HepG2 (cell line): ENCODE results near the gene TAP1. TPM values are rescaled to one million over a fixed set of nuclear protein-coding genes. Genes with fewer than 3 reads are reported as not detected.
A peak's percentile ranks its signal among the peaks of the same experiment; 100 is the strongest.

Source experiments
- ATAC-seq: fragments of 200-7000 bp; cut with Tn5 transposase; 3 replicates; pipeline ENCODE4 v1.9.1; 2020; ENCODE audit warnings: mild to moderate bottlenecking, moderate library complexity
- BruUV-seq: library from RNA; stranded (reverse); fragments of 400-500 nt; replicated peaks from 2 replicates; lab custom pipeline; 2021; lab: Mats Ljungman, UMichigan
- CTCF ChIA-PET: fragments of 300-600 bp; formaldehyde crosslinking; extraction: SDS; loops from one replicate; lab custom pipeline; 2021; ENCODE audit warnings: low total read pairs, inconsistent platforms, low intra/inter-chr PET ratio; lab: Yijun Ruan, JAX
- POLR2A ChIA-PET: fragments of 350-600 bp; sonication (Branson Sonifier 250); formaldehyde crosslinking; loops from one replicate; lab custom pipeline; 2020; ENCODE audit warnings: antibody characterized with exemption, inconsistent platforms; lab: Yijun Ruan, JAX
- DNase-seq: peaks from one replicate; pipeline ENCODE4 v3.0.0-alpha.2; 2015; ENCODE audit warnings: low spot score
- FAIRE-seq: peaks from 3 replicates; lab custom pipeline; 2011; peaks lifted over from hg19 to GRCh38; lab: Jason Lieb, UNC
- H2AFZ ChIP-seq: one replicate; pipeline ENCODE4 v1.6.1; 2011; ENCODE audit warnings: low read length, inconsistent platforms
- H3K27ac ChIP-seq: fragments of 300-600 bp; 3 replicates; pipeline ENCODE4 v1.8.0; 2011; ENCODE audit warnings: mixed run types, mild to moderate bottlenecking, mixed read lengths, low read length, inconsistent platforms; ENCODE audit not compliant: insufficient read depth; ENCODE audit errors: extremely low read length
- H3K27me3 ChIP-seq, 2 experiments: fragments of 200-600 bp in 1 of 2; 2 replicates in 1 of 2; 3 replicates in 1 of 2; pipeline versions ENCODE4 v1.6.0 to v1.8.0; 2011; ENCODE audit warnings: low read length in 2 of 2, mild to moderate bottlenecking in 2 of 2, moderate library complexity in 2 of 2, inconsistent platforms in 1 of 2; ENCODE audit not compliant: insufficient read depth in 2 of 2, control insufficient read depth in 1 of 2
- H3K36me3 ChIP-seq, 2 experiments: fragments of 200-600 bp in 1 of 2; replicated peaks in 1 of 2; 2 replicates in 1 of 2; 3 replicates in 1 of 2; pipeline versions ENCODE4 v1.5.1 to v1.8.0; 2011; ENCODE audit warnings: low read length in 2 of 2, inconsistent platforms in 1 of 2; ENCODE audit not compliant: insufficient read depth in 2 of 2, control insufficient read depth in 1 of 2
- H3K4me1 ChIP-seq: 2 replicates; pipeline ENCODE4 v1.5.1; 2012; ENCODE audit warnings: low read length, inconsistent platforms; ENCODE audit not compliant: insufficient read depth
- H3K4me2 ChIP-seq: 2 replicates; pipeline ENCODE4 v1.6.0; 2011; ENCODE audit warnings: low read depth, low read length, inconsistent platforms
- H3K4me3 ChIP-seq, 3 experiments: fragments of 200-600 bp in 1 of 3; sonication (generic), shearing (Covaris generic) in 1 of 3; replicated peaks in 1 of 3; 2 replicates each; pipeline ENCODE4 v1.5.1; 2011 to 2016; ENCODE audit warnings: low read length in 3 of 3, inconsistent platforms in 2 of 3, low read depth in 2 of 3, mild to moderate bottlenecking in 2 of 3, control low read depth in 1 of 3, mixed read lengths in 1 of 3; ENCODE audit not compliant: insufficient read depth in 1 of 3
- H3K79me2 ChIP-seq: one replicate; pipeline ENCODE4 v1.6.1; 2011; ENCODE audit warnings: low read length, inconsistent platforms; ENCODE audit not compliant: insufficient read depth
- H3K9ac ChIP-seq: 2 replicates; pipeline ENCODE4 v1.6.0; 2011; ENCODE audit warnings: mild to moderate bottlenecking, low read depth, low read length, inconsistent platforms; ENCODE audit not compliant: insufficient read depth
- H3K9me3 ChIP-seq: 2 replicates; pipeline ENCODE4 v1.5.1; 2012; ENCODE audit warnings: mild to moderate bottlenecking, low read length
- H4K20me1 ChIP-seq: 2 replicates; pipeline ENCODE4 v1.6.0; 2011; ENCODE audit warnings: inconsistent platforms, mild to moderate bottlenecking, low read length, moderate library complexity; ENCODE audit not compliant: insufficient read depth
- RFX5 ChIP-seq: IDR thresholded peaks from 2 replicates; pipeline ENCODE4 v1.6.1; 2011; ENCODE audit warnings: low read depth, low read length, improper control_type of control experiment
- SMYD3 ChIP-seq: sonication (generic); formaldehyde crosslinking; IDR thresholded peaks from 2 replicates; pipeline ENCODE4 v1.8.1; 2023; ENCODE audit warnings: mild to moderate bottlenecking, missing genetic modification reagents
- THAP8 ChIP-seq: sonication (generic); formaldehyde crosslinking; IDR thresholded peaks from 2 replicates; pipeline ENCODE4 v1.5.1; 2020; ENCODE audit warnings: missing genetic modification reagents, mild to moderate bottlenecking, borderline replicate concordance
- ZBTB33 ChIP-seq: sonication (generic); formaldehyde crosslinking; IDR thresholded peaks from 2 replicates; pipeline ENCODE4 v1.4.0; 2020; ENCODE audit warnings: missing genetic modification reagents
- ZNF496 ChIP-seq: sonication (generic); formaldehyde crosslinking; IDR thresholded peaks from 2 replicates; pipeline ENCODE4 v1.8.1; 2023; ENCODE audit warnings: mild to moderate bottlenecking, moderate library complexity, missing genetic modification reagents; ENCODE audit not compliant: insufficient replicate concordance
- WGBS: methylation state at CpG from one replicate; pipeline ENCODE4 v1.1.6; 2017; ENCODE audit warnings: low lambda C conversion rate; 5-methylcytosine and 5-hydroxymethylcytosine counted together
- in situ Hi-C: cut with HindIII; loops from 2 replicates; pipeline ENCODE4 v1.10.0; 2017; ENCODE audit warnings: low pct_unique_long_range_greater_than_20kb; ENCODE audit not compliant: extremely low pct_ligation_motif_present
- intact Hi-C: fragments of 100-400 bp; cut with micrococcal nuclease; formaldehyde crosslinking; loops from one replicate; pipeline ENCODE4 v1.10.0; 2022; ENCODE audit not compliant: unreplicated experiment
- polyA plus RNA-seq, 8 experiments: library from polyadenylated mRNA; depleted of rRNA in 3 of 8; stranded (reverse) in 7 of 8; unstranded in 1 of 8; fragments of >200 nt; fragmentation: Illumina TruSeq in 4 of 8; extraction: Trizol in 4 of 8; gene quantifications; 2 replicates each; pipeline versions ENCODE4 v1.2.1 to v1.2.3, GENCODE V29; 2011 to 2016; ENCODE audit warnings: low read depth in 4 of 8, missing spikeins in 1 of 8, mixed read lengths in 1 of 8; ENCODE audit not compliant: insufficient read depth in 1 of 8
- total RNA-seq, 5 experiments: library from RNA; depleted of rRNA; stranded (reverse); fragments of >200 nt; fragmentation: Illumina TruSeq; extraction: Trizol; gene quantifications; 2 replicates each; pipeline ENCODE4 v1.2.3, GENCODE V29; 2016; ENCODE audit warnings: low read depth in 1 of 5

Gene TAP1
- total and polyA plus RNA-seq, 2 of the 13 experiments (the other 11 are each of a cell fraction or from before 2014, with no cell fraction given) = 31.2 to 52.2 TPM

GRCh38 chr6:32849126-32849525 is 4.4 kb downstream of the TAP1 start (continued):
- no peak for TF ChIP-seq THAP8

- Histone ChIP-seq H3K4me3 (no peak overlapping the region), H3K4me2 (no peak overlapping the region), H3K4me1 (peaks cover 21% of the 10 kb centered on the region), H3K27ac (no peak overlapping the region), H3K9ac (no peak overlapping the region), H3K79me2 (no peaks in the 10 kb centered on the region), H3K36me3 (peaks cover 1 to 6% of the 10 kb centered on the region in 2 experiments; a peak in 2 of 5 replicates), H3K27me3 (no peaks in the 10 kb centered on the region; a peak in 1 of 5 replicates), H3K9me3 (no peaks in the 10 kb centered on the region), H4K20me1 (no peaks in the 10 kb centered on the region), H2AFZ (no peak overlapping the region)
- TF ChIP-seq SMYD3 (CRISPR knock-in tag) = no peak
- TF ChIP-seq ZNF496 = no peak
- TF ChIP-seq ZBTB33 (CRISPR knock-in tag) = peak; percentile 21; the same call in 1 of the 2 replicates
- 0 out of 2 replicates have a peak, but pooled peaks have one; percentile 13 for TF ChIP-seq RFX5
- CTCF ChIA-PET = no interaction called here
- BruUV-seq = no TSS peak
- intact Hi-C loops = no loop called here
- POLR2A ChIA-PET = no interaction called here
- DNase-seq (no peak), FAIRE-seq (no peak), ATAC-seq (no peak)
- WGBS = 91% methylated on average over 8 of the region's 8 CpGs
- in situ Hi-C loops = no loop called here
Observed at GRCh38 chr6:32847795-32848194, 5.7 kb downstream of the TAP1 start.
